ENCODE measurements around the gene DES.

Gene DES

DNA sequence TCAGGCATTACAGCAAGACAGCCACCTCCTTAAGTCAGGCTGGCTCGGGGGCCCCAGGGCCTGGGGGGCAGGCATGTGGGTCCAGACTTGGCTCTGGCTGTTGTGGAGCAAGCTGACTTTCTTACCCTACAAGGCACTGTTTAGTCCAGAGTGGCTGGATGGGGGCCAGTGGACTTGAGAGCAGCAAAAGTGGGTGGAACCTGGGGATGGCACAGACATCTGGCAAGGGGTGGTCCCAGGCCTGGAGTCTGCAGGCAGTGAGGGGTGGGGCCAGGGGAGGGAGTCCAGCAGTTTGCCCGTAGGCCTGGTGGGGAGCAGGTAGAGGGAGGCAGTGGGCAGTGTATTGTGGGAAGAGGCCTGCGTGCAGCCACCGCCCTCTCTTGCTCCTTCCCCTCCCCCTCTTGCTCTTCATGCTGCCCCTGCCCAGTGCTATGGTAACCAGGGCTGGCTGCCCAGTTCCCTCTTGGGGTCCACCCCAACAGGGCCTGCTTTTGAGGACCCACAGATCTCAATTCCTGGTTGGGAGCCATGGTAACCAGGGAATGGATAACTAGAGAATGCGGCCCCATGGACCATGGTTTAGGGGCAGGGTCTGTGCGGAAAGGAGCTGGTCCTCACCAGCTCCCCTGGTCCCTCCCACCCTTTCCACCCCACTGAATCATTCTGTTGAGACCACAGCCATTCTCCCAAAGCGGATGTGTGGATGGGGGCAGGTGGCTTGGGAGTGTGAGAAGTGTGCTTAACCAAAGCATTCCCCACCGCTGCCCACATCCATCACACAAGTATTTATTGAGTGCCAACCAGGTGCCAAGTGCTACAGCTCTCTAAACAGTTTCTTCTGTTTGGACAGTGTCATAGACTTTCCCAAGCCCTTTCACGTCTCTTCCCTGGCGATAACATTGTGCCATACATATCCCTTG, 35.8 kb downstream of the DES start:
- TF ChIP-seq, protein P1, sequence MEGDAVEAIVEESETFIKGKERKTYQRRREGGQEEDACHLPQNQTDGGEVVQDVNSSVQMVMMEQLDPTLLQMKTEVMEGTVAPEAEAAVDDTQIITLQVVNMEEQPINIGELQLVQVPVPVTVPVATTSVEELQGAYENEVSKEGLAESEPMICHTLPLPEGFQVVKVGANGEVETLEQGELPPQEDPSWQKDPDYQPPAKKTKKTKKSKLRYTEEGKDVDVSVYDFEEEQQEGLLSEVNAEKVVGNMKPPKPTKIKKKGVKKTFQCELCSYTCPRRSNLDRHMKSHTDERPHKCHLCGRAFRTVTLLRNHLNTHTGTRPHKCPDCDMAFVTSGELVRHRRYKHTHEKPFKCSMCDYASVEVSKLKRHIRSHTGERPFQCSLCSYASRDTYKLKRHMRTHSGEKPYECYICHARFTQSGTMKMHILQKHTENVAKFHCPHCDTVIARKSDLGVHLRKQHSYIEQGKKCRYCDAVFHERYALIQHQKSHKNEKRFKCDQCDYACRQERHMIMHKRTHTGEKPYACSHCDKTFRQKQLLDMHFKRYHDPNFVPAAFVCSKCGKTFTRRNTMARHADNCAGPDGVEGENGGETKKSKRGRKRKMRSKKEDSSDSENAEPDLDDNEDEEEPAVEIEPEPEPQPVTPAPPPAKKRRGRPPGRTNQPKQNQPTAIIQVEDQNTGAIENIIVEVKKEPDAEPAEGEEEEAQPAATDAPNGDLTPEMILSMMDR (IDR thresholded peaks at IDR 0.05; ENCODE audit: insufficient read depth, low read length, missing control alignments): no peak

DNA sequence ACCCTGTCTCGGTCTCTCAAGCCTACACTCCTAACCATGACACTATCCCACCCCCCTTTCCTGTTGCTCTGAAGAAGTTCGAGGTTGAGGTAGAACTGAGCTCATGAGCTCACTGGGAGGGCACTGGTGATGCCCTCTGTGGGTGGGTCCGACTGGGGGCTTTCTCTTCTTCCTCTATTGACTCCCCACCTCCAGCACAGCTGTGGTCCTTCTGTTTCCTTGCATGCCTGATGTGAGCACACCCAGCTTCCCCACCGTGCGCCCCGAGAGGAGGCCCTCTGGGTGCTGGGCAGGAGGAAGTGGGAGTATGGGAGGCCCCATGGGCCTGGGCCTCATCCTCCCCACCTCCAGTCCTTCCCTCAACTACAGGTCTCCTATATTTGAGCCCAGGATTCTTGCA, 37.4 kb downstream of the DES start:
- TF ChIP-seq, protein P1 (IDR thresholded peaks at IDR 0.05; ENCODE audit: insufficient read depth, low read length, missing control alignments): no peak
- CTCF ChIA-PET: interaction anchor here (0.7 to 14.5 kb wide), 8 partner anchors 8 to 70 kb away, joined by 3 to 238 read pairs (median 4); partner anchors contain the start of gene SPEG
- H3K4me3 ChIP-seq (ENCODE audit: low read depth, low read length): no peak overlapping the region
- no peak for DNase-seq (ENCODE audit: low read depth, low spot score)
- POLR2A ChIA-PET: interaction anchor here (0.6 to 1.4 kb wide), 5 partner anchors 8 to 68 kb away, joined by 3 to 6 read pairs (median 5); partner anchors contain the start of gene DNPEP

More for the DNA sequence above, 35.8 kb downstream of the DES start:
- CTCF ChIA-PET: interaction anchor here (0.9 to 14.5 kb wide), 23 partner anchors 10 to 235 kb away, joined by 3 to 238 read pairs (median 5); partner anchors contain the start of gene SPEG
- POLR2A ChIA-PET: interaction anchor here (0.9 to 2.3 kb wide), 13 partner anchors 8 to 57 kb away, joined by 3 to 24 read pairs (median 4); partner anchors contain the start of gene GMPPA
- H3K4me3 ChIP-seq (ENCODE audit: low read depth, low read length): peak overlapping the region; percentile 24; the same call in 1 of the 2 replicates
- peak; percentile 95 for DNase-seq (ENCODE audit: low read depth, low spot score)

DNA sequence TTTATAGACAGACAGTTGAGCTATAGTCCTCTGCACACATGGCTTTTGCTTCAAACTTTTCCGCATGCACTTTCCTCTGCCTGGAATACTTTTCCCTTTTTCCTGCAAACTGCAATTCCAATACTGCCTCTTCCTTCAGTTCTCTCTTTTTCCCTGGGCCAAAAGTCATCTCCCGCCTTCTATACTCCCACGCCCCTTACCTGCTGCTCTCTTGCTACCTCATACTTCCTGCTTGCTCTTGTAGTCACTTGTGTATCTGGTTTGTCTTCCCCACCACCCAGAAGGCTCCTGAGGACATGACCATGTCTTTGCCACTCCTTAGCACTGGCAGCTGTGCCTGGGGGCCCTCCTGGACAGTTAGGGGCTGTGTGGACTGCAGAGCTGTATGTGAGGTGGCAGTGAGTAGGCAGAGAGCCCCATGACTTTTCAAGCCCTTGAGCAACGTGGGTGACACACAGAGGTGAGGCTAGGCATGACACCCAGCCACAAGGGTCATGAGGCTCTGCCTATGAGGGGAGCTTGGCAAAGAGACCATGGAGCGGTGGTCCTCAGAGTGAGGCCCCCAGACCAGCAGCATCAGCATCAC, 39.7 kb downstream of the DES start:
- TF ChIP-seq, protein P1 (IDR thresholded peaks at IDR 0.05; ENCODE audit: insufficient read depth, low read length, missing control alignments): no peak
- H3K4me3 ChIP-seq (ENCODE audit: low read depth, low read length): no peak overlapping the region
- CTCF ChIA-PET: interaction anchor here (1.0 to 14.5 kb wide), 18 partner anchors 7 to 72 kb away, joined by 3 to 238 read pairs (median 9); partner anchors contain the start of gene GMPPA
- no peak for DNase-seq (ENCODE audit: low read depth, low spot score)
- POLR2A ChIA-PET: interaction anchor here (0.6 to 1.3 kb wide), 2 partner anchors 11 to 68 kb away, joined by 3 to 5 read pairs; no protein-coding TSS in a partner anchor

DNA sequence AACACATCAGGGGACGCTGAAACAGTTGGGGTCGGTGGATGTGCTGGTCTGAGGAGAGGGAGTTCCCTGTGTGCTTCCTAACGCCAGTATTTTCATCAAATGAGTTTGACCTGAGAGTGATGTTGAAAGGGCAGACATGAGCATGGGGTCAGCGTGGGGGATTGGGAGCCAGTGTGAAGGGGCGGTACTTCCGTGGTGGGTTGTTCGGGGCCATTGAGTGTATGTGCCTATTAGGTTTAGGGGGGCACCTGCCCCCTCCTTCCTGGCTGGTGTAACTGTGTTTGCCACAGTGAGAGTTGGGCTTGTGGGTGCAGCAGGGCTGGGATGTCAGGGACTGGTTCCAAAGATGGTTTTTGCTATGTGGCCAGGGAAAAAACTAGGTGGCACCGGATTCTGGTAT, 40.8 kb downstream of the DES start:
- no peak for DNase-seq (ENCODE audit: low read depth, low spot score)
- ChIA-PET POLR2A (interaction anchor here (0.6 to 1.0 kb wide), 3 partner anchors 32 to 71 kb away, joined by 3 read pairs; no protein-coding TSS in a partner anchor), CTCF (interaction anchor here (0.5 to 14.5 kb wide), 24 partner anchors 8 to 230 kb away, joined by 3 to 238 read pairs (median 8); partner anchors contain the start of genes ASIC4 and GMPPA)
- H3K4me3 ChIP-seq (ENCODE audit: low read depth, low read length): no peak overlapping the region
- TF ChIP-seq, protein P1 (IDR thresholded peaks at IDR 0.05; ENCODE audit: insufficient read depth, low read length, missing control alignments): no peak

DNA sequence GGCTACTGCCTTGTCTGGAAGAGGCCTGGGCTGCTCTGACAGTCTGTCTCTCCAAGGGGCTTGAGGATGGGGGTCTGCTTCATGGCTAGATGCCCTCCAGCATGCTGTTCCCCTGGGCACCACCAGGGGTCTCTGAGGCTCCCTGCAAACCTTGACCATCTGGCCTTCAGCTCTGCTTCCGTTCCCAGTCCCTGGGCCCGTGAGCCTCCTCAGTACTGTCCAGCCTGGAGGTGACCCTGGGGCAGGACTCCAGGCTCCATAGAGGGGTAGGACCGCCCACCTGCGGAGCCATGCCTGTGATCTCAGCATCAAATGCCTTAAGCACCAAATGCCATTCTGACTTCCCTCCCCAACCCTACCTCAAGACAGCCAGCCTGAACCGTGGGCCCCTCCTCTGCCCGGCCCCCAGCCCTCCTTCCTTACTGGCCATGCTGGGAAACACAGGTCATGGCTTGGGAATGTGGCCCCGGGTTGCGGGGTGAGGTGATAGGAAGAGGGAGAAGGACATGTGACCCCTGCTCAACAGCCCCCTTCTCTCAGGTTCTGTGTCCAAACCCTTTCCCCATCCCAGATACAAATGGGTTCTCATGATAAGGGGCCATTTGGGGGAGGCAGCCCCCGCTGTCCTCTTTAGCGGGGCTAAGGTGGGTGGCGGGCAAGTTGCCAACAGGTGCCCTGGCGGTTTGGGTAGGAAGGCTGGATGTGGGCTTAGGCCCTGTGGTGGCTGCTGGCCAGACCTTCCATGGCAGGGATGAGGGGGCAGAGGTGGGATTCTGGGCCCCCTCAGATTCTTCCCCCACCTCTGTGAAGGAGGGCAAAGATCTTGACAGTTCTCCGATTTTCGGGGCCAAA, 41.5 kb downstream of the DES start:
- CTCF ChIA-PET: interaction anchor here (0.5 to 14.5 kb wide), 26 partner anchors 9 to 230 kb away, joined by 3 to 238 read pairs (median 8); partner anchors contain the start of genes ASIC4 and GMPPA
- no peak overlapping the region for H3K4me3 ChIP-seq (ENCODE audit: low read depth, low read length)

More for the DNA sequence above, 41.5 kb downstream of the DES start:
- DNase-seq (ENCODE audit: low read depth, low spot score): no peak
- POLR2A ChIA-PET: interaction anchor here (0.6 to 1.5 kb wide), 4 partner anchors 32 to 70 kb away, joined by 3 to 9 read pairs (median 3); partner anchors contain the start of gene GMPPA
- TF ChIP-seq, protein P1 (IDR thresholded peaks at IDR 0.05; ENCODE audit: insufficient read depth, low read length, missing control alignments): peak; percentile 96

Data from AG04449 (cell line).